CD4-positive, alpha-beta T cell treated with Interleukin-1 beta for 1 hour (primary cell): Measurements from ENCODE around the gene RPS19BP1.
"Not testable (repeated sequence)": the region's sequence is repeated elsewhere in the genome, so short reads cannot be mapped to it uniquely, and the experiment has no call there.

Experiments used
- DNase-seq, 2 donors: peaks; one replicate each; pipeline ENCODE4 v3.0.0-alpha.2; 2020 to 2022

Gene RPS19BP1

DNA sequence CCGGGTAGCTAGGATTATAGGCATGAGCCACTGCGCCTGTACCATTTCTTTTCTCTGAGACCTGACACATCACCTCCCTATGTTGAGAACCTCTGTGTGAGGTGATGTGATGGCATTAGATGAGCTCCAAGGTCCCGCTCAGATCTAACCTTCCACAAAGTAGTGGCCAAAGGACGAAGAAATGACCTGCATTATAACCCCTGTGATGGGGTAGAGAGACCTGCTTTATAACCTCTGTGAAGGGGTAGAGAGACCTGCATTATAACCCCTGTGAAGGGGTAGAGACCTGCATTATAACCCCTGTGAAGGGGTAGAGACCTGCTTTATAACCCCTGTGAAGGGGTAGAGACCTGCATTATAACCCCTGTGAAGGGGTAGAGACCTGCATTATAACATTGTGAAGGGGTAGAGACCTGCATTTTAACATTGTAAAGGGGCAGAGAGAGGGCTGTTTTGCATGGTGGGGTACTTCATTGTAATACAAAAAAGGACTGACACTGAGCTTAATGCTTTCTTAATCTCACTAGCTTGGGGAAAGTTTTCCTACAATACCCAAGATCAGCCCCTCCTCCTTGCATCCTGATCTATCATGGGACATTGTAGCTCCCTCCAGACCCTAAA lies 21.9 kb downstream of the RPS19BP1 start:
- DNase-seq, result no peak

DNA sequence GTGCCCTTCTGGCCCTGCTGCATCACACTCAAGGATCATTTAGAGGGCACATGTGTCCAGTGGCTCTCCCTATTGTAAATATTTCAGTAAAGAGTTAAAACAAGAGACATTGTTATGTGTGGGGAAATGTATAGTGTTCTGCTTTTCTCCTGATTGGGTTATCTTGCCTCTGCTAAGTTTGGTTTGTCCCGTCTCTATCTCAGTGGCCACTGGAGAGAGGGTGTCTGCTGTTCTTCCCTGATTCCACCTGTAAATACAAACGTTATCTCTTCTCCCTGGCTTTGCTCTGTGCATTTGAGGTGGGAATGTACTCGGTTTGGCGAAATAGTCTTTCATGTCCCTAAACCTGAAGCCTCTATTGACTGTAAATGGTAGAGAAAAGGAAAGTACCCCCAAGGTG lies 24.2 kb downstream of the RPS19BP1 start:
- DNase-seq, result no peak

DNA sequence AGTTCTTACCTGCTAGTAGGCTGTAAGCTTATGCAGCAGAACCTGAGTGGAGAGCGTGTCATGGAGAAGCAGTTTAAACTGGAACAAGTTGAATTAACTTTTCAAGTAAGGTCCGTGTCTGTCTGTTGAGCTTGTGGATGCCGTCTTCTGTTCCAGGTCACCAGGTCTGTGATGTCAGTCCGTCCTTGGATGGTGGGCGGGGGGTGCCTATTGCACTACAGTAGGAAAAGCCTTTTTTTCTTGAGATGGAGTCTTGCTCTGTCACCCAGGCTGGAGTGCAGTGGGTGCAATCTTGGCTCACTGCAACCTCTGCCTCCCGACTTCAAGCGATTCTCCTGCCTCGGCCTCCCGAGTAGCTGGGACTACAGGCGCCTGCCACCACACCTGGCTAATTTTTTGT lies 25.5 kb downstream of the RPS19BP1 start:
- DNase-seq, result not testable (repeated sequence)

DNA sequence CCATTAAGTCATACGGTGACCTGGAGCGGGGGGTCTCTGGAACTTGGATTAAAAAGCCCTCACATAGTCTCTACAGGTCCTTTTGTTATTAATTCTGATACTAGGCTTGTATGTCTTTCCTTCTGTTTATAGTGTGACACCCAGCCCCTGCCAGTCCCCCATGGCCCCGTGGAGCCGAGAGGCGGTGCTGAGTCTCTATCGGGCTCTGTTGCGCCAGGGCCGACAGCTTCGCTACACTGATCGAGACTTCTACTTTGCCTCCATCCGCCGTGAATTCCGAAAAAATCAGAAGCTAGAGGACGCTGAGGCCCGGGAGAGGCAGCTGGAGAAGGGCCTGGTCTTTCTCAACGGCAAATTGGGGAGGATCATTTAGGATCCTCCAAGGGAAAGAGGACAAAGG lies 28.5 kb downstream of the RPS19BP1 start:
- no peak for DNase-seq

DNA sequence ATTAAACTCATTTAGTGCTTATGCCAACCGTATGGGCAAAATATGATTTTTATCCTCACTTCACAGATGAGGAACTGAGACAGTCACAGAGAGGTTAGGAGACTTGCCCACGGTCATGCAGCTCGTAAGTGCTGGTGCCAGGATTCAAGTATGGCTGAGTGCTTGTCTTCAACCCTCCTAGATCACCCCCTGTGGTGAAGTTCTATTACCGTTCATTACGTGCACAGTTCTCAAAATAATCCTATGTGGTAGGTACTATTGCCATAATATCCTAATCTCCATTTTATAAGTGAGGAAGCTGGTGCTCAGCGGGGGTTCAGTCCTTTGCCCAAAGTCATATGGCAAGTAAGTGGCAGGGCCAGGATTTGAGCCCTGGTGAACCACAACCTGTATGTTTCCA lies 28.9 kb downstream of the RPS19BP1 start:
- DNase-seq, result no peak

DNA sequence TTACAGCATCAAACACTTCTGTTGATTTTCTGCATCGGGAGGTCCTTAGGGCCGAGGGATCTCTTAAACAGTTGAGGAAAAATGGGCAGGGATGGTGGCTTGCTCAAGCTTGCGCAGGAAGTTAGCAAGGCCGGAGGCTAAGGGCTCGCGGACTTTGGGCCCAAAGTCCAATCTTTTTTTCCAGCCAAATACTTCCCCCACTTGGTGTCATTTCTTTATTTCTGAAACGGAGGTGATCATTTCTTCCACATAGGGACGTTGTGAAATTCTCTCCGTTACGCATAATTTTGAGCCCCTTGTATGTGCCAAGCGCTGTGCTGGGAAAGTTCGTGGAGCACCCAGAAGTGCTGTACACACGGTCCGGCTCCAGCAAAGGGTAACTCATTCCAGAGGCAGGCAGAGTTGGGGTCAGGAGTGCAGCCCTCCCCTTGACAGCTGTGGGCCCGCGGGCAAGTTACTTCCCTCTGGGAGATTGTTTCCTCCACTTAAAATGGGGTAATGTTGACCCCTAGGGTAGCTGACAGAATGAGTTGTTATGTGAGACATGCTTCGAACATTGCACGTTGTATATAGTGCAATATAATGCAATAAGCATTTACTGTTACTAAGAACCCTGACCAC lies 29.6 kb downstream of the RPS19BP1 start:
- no peak for DNase-seq

DNA sequence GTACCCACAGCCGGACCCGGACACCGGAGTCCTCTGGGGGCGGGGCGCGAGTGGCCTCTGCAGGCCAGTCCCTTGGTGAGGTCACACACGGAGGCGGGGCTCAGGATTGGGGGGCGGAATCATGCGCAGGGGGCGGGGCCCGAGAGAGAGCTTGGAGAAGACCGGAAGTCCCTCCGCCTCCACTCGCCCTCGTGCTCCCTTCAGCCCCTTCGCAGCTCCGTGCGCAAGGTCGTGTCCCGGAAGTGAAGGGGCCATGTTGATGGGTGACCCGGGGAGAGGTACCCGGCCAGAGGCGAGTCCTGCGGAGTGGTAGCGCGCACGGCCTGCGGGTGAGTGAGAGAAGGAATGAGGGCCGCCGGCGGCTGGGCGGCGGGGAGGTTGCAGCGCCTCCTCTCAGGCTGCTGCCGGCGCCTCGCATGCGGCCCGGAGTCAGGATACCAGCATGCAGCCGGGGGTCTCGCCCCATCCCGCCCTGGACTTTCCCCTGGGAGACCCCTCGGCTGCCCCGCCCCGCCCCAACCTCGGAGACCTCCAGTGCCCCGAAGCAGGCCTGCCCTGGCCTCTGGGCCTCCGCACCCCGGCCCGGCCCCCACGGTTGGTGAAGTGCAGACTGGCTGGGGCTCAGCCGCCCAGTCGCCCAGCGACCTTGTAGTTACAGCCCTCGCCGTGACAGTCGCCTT lies 30.3 kb downstream of the RPS19BP1 start, which contains the start of gene MIEF1:
MIEF1 (plus strand) TSS at position 182 of the 680 bp plus-strand sequence. CDS start 9,005 bp downstream, outside the sequence.
- DNase-seq, result peak; percentile 91 to 94

DNA sequence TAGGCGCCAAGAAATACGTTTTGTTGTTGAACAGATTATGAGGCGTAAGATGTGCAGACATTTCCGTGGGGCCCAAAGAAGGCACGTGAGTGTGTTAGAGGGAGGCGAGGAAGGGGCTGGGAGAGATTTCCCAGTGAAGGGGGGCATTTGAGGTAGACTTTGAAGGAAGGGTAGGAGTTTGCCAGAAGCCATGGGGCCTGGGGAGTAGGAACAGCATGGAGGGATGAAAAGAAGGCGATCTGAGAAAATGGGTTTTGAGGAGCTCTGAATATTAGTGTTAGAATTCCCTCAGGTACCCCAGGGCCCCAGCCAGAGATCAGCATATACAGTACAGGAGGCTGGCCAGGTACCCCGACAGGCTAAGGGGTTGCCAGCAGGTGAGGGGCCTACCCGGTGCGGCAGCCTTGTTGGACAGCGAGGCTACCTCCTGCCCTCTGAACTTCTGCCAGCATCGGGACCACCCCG lies 30.9 kb downstream of the RPS19BP1 start:
- DNase-seq, result no peak

DNA sequence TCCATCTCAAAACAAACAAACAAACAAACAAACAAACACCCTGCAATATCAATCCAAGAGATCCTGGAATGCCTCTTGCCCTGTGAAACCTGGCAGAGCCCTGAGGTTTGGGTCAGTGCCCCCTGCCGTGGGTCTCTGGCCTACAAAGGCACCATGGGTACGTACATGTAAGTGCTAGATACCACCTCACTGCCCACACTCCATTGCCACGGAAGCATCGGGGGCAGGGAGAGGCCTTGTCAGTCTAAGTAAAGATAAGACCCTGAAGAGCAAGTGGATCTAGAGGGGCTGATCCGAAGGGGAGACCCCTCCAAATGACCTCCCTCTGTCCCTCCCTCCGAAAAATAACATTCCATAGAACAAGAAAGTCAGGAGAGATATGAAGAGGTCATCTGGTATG lies 32.4 kb downstream of the RPS19BP1 start:
- no peak for DNase-seq

DNA sequence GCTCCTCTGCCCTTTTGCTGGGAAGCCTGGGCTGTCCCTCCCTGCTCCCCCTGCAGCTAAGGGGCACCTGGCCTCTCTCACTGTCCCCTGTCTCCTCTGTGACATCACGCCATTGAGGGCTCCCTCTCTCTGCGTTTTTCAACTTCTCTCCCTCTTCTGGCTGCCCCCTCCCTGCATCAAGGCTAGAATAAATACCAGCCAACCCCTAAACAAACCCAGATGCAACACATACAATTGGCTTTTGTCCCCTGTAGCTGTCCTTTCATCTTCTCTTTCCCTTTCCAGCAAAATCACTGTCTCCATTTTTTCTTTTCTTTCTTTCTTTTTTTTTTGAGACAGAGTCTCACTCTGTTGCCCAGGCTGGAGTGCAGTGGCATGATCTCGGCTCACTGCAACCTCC lies 33.7 kb downstream of the RPS19BP1 start:
- DNase-seq, result no peak

DNA sequence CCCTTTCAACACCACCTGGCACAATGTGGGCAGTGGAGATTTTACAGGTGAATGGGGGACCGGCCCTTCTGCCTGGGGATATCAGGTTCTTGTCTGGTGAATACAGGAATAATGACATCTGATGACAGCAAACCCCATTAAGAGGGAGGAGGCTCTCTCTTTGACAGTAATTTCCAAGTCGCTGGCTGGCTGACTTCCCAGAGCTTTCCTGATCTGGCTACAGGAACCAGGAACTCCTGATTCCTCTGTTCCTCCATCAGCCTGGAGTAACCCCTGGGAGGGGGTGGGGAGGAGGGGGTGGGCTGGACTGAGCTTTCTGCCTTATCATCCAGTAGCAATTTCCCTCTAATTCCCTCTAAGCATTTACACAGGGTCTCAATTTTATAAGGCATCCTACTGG lies 34.2 kb downstream of the RPS19BP1 start:
- no peak for DNase-seq

DNA sequence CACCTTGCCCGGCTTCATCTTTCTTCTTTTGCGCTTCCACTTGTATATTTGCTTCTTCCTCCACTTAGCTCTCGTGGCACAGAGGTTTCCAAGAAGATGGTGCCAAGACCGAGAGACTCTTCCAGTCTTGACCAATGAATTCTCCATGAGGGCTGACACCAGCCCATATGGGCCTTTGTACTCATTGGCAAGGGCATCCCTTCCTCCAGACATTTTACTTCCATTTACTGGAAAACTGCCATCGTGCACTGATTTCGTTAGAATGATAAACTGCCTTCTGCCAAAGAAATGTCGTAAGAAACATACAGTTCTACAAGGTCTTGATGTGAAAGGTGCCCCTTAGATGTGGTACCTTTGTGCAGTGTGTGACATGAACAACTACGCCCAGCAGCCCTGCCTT lies 35.1 kb downstream of the RPS19BP1 start:
- DNase-seq, result no peak

DNA sequence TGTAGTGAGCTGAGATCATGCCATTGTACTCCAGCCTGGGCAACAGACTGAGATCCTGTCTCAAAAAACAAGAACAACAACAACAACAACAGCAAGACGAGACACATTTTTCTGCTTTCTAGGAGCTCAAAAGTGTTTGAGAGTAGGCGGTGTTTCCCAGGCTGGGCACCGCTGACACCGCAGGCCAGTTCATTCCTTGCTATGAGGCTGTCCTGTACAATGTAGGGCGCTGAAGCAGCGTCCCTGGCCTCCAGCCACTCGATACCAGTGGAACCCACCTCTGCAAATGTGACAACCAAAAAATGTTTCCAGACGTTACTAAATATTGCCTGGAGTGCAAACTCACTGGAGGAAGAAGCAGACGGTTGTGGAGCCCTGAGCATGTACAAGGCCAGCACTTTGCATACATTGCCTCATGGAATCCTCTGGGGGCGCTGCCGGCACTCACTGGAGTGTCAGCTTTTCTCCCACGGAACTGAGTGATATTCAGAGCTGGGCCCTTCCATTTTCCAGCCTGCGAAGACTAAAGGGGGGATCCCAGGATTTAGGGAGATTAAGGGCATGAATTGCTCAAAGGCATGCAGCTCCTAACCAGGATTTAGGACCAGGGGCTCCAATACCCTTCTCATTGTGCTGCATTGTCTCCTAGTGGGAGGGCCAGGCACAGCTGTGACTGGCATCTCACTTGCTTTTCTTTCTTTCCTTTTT lies 36.3 kb downstream of the RPS19BP1 start:
- DNase-seq, result peak; percentile 53 to 56

DNA sequence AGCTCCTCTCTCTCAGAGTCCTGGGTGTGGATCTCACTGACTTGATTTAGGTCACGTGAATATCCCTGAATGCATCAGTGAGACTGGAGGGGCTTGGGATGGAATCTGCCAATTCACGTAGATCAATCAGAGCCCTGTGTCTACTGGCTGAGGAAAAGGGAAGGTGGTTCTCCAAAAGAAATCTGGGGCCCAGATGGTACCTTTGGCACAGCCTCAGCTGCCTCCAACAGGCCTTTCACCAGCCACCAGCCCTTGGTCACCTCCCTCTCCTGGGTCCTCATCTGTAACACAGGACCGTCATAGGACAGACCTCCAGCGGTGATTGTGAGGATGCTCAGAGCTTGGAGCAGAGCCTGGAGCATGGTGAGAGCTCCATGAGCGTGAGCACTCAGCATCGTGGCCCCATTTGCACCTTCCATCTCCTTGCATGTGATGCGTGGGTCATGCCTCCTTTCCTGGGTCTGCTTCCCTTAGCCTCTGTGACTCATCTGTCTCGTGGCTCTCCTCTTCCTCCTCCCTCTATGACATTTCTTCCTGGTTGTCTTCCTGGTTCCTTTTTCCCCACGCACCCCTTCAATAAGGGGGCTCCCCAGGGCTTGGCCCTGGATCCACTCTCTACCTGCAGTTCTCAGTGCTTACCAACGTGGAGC lies 38.0 kb downstream of the RPS19BP1 start:
- DNase-seq, result peak in 1 of 2 donors; percentile 37

DNA sequence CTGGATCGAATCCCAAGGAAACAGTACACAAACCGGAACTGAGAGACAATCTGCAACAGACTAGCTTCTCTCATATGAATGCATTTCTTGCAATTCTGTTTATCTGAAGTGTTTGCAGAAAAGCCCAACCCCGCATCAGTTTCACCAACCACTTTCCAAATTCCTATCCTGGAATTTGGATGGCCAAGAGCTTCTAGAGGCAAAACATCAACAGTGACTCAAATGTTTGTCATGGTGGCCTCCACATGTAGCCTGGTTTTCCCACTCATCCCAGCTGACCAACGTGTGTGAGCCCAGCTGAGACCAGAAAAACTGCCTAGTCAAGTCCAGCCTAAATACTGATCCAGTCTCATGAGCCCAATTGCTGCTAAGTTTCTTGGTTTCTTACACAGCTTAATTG lies 38.8 kb downstream of the RPS19BP1 start:
- no peak for DNase-seq

DNA sequence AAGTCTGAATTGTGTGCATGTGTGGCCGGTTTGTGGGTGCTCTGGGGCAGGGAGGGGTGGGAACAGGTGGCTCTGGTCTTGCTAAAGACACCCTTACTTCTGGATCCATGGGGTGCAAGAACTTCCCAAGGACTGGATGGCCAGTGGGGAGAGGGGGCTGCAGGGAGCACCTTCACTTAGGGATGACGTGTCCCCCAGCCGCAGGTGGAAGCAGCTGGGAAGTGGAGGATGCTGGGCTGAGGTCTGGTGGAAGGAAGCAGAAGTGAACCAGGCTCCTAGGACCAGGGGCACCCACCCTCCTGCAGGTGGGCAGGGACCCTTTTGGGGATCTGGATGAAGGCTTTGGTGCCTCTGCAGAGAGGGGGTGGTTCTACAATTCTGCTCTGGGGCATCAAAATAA lies 40.4 kb downstream of the RPS19BP1 start:
- DNase-seq, result no peak

DNA sequence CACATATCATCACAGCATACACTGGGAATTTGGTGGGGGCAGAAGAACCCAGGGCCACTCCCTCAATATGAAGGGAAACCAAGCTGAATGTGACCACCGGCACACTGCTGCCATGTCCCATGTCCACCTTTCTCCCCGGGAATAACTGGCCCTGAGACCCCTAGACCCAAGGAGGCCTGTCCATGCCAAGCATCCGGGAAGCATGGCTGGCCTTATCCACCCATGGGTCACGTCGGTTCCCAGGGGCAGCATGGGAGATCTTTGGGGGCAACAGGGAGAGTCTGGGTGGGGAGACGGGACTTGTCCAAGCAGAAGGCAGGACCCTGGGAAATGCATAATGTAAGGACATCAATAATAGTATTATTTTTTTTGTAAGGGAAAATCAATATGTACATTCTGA lies 40.9 kb downstream of the RPS19BP1 start:
- no peak for DNase-seq

DNA sequence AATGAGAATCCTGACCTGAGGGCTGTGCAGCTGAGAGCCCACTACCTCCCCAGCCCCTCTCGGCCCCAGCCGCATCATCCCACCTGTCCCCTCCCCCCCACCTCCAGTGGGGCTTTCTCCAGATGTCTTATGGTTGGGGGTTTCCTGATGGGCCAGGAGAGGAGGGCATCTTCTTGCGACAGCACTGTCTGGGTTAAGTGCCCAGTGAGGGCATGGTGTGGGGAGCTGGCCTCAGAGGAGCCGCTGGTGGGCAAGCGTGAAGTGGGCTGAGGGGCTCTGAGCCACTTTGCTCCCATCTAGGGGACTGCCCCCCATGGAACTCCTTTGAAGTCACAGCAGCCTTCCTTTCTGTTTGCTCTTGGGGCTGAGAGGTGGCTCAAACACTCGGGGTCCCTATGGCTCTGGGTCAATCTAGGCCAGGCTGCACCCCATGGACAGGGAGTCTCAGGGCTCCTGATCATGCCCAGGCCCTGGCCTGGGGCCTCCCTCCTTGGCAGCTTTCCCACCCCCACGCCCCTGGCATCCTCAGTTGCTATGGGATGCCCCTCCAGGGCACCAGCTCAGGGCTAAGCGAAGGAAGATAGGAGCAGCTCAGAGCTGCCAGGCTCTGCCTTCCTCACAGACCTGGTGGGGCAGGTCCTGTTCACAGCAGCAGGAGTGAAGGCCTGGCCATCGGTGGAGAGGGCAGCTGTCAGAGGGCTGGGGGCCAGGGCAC lies 41.4 kb downstream of the RPS19BP1 start:
- no peak for DNase-seq

DNA sequence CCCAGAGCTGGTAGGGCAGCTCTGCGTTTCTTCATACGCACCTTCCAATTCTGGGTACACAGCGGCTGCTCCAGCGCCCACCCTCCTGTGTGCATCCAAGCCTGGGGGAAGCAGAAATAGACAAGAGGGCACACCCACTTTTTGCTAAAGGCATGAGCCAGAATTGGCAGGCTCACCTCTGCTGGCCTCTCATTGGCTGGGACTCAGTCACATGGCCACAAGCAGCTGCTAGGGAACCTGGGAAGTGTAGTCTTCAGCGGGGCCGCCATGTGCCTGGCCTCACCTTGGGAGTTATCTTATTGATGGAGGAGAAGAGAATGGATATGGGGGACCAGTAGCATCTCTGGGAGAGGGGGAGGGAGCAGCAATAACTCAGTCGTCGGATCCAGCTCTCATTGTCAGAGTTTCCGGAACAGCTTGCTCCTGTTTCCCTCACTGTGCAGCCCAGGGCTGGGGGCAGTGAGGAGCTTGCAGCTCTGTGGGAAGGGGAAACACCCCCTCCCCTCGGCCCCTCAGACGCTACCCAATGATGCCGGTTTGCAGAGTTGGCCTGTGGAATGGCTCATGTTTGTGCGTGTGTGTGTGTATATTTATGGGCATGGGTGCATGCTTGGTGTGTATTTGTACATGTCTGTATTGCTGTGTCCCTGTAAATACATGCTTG lies 42.3 kb downstream of the RPS19BP1 start:
- peak; percentile 89 to 90 for DNase-seq

DNA sequence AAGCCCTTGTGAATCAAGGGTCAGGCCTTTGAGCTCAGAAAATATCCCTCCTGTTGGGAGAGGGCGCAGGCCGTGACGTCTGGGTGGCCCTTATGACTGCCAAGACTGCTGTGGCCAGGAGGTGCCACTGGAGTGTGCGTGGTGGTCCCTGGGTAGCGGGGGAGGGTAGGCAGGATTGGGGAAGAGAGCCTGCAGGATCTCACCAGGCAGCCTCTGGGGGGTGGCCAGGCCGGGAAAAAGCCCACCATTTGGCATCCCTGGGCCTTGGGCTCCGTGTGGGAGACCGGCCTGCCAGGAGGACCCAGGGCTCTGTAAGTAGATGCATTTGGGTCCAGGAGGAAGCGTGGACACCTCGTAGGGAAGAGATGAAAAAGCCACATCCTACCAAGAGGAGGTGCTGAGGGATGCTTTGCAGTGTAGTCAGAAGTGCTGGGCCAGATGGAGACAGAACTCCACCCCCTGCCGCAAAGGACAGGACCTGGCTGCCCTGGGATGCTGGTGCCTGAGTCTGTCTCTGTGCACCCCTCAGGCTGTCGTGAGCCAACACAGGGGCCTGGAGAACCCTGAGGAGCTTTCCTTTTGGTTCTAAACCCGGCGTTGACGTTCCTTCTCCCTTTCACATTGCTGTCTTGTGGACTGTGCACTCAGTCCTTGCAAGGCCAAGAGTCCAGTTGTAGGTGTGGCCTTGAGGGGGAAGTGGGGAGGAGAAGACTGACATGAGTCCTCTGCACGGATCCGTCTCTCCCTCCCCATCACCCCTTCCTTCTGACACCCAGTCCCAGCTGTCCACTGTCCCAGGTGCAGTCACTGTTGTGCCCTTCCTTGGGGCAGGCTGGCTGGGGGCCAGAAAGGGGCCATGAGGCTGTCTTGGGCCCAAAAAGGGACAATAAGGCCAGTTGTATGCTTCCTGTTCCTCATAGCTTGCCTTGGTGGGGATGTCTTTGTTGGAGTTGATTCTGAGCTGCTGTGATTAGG lies 43.2 kb downstream of the RPS19BP1 start:
- DNase-seq, result no peak
